H1 (cell line): ENCODE measurements around the gene TECPR2.

ENCODE experiments used
- CREB1 ChIP-seq: IDR thresholded peaks from 2 replicates; pipeline ENCODE4 v1.6.1; 2012; ENCODE audit warnings: inconsistent platforms
- GABPA ChIP-seq: IDR thresholded peaks from 2 replicates; pipeline ENCODE4 v1.6.1; 2011; ENCODE audit warnings: mild to moderate bottlenecking, low read length, moderate library complexity, borderline replicate concordance; ENCODE audit not compliant: insufficient read depth
- TF ChIP-seq, protein P1 (sequence below), 3 experiments: IDR thresholded peaks; 1 replicate in 2 of 3; 2 replicates in 1 of 3; pipeline versions ENCODE4 v1.5.1 to v1.6.1; 2011; ENCODE audit warnings: low read length in 3 of 3, mild to moderate bottlenecking in 3 of 3, inconsistent platforms in 2 of 3, low read depth in 1 of 3, moderate library complexity in 1 of 3; ENCODE audit not compliant: insufficient read depth in 1 of 3; ENCODE audit errors: control extremely low read depth in 1 of 3

DNA sequence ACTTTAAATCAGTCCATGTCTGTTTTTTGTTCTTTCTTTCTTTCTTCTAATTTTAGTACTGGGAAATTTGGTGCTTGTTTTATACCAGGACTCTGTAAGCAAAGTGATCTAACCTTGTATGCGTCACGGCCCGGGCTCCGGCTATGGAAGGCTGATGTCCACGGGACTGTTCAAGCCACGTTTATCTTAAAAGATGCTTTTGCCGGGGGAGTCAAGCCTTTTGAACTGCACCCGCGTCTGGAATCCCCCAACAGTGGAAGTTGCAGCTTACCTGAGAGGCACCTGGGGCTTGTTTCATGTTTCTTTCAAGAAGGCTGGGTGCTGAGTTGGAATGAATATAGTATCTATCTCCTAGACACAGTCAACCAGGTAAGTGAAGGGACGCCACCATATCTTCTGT is 62.2 kb downstream of the TECPR2 start:
- no peak for TF ChIP-seq GABPA
- TF ChIP-seq CREB1: no peak
- TF ChIP-seq, protein P1, sequence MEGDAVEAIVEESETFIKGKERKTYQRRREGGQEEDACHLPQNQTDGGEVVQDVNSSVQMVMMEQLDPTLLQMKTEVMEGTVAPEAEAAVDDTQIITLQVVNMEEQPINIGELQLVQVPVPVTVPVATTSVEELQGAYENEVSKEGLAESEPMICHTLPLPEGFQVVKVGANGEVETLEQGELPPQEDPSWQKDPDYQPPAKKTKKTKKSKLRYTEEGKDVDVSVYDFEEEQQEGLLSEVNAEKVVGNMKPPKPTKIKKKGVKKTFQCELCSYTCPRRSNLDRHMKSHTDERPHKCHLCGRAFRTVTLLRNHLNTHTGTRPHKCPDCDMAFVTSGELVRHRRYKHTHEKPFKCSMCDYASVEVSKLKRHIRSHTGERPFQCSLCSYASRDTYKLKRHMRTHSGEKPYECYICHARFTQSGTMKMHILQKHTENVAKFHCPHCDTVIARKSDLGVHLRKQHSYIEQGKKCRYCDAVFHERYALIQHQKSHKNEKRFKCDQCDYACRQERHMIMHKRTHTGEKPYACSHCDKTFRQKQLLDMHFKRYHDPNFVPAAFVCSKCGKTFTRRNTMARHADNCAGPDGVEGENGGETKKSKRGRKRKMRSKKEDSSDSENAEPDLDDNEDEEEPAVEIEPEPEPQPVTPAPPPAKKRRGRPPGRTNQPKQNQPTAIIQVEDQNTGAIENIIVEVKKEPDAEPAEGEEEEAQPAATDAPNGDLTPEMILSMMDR (IDR thresholded peaks at IDR 0.05; ENCODE audit: control extremely low read depth in 1 of 3, insufficient read depth in 1 of 3, low read depth in 1 of 3, low read length in 3 of 3): no peak
